Measurements from ENCODE around the gene RASSF6. TPM values are rescaled to one million over a fixed set of nuclear protein-coding genes. Genes with fewer than 3 reads are reported as not detected.

RASSF6 gene, protein sequence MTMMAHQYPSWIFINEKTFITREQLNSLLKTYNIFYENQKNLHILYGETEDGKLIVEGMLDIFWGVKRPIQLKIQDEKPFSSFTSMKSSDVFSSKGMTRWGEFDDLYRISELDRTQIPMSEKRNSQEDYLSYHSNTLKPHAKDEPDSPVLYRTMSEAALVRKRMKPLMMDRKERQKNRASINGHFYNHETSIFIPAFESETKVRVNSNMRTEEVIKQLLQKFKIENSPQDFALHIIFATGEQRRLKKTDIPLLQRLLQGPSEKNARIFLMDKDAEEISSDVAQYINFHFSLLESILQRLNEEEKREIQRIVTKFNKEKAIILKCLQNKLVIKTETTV
- total RNA-seq = not detected in 2 replicates

DNA sequence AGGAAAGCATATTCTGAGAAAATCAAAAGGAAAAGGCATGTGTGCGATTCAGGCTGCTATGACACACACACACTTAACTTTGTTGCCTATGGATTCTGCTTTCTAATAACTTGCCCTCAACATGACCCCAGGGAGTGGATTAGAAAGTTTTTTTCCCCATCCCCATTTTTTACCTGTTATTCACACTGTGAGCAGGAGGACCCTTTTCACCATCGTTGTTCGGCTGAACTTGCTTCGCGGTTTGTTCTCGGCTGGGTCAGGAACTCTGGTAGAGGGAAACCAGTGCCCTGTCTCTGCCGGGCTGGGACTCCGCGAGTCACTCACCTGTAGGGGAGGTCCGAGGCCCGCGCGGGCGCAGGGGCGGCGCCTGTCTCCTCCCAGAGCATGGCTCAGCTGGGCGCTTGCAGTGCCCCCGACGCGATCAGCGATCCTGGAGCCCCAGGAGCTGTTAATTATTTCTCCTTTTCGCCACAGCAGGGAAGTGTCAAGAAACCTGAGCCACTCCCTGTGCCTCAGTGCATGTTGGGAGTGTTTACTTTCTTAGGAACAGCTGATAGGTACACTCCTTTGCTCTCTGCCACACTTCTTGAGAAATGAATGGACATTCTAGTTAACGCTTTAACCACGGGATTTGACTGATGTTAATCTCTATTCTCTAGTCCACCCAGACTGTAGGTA, at the start of gene RASSF6:
Gene RASSF6, minus strand, starts transcription at position 322 of the 678 bp plus-strand sequence. CDS start 8,641 bp downstream, outside the sequence.
- DNase-seq (ENCODE audit: insufficient read length, low spot score, missing footprints) = no peak
- Histone ChIP-seq H3K36me3 (ENCODE audit: insufficient read depth, low read length) (no peaks in the 10 kb centered on the region), H3K4me3 (ENCODE audit: insufficient read depth, low read length) (peak within 1 kb of the TSS; percentile 50), H3K9me3 (ENCODE audit: low read depth, low read length) (no peaks in the 10 kb centered on the region), H2AFZ (ENCODE audit: low read length) (peak within 1 kb of the TSS; percentile 64), H3K27ac (ENCODE audit: low read depth, low read length) (no peak within 1 kb of the TSS), H3K79me2 (ENCODE audit: insufficient read depth, low read length) (no peaks in the 10 kb centered on the region), H3K4me2 (ENCODE audit: insufficient read depth, low read length) (peak within 1 kb of the TSS; percentile 78), H3K4me1 (ENCODE audit: insufficient read depth, low read length) (no peaks in the 10 kb centered on the region), H3K27me3 (ENCODE audit: insufficient read depth, low read length) (peaks cover 19% of the 10 kb centered on the region), H4K20me1 (ENCODE audit: insufficient read depth, low read length) (no peaks in the 10 kb centered on the region)
- TF ChIP-seq, protein P1, sequence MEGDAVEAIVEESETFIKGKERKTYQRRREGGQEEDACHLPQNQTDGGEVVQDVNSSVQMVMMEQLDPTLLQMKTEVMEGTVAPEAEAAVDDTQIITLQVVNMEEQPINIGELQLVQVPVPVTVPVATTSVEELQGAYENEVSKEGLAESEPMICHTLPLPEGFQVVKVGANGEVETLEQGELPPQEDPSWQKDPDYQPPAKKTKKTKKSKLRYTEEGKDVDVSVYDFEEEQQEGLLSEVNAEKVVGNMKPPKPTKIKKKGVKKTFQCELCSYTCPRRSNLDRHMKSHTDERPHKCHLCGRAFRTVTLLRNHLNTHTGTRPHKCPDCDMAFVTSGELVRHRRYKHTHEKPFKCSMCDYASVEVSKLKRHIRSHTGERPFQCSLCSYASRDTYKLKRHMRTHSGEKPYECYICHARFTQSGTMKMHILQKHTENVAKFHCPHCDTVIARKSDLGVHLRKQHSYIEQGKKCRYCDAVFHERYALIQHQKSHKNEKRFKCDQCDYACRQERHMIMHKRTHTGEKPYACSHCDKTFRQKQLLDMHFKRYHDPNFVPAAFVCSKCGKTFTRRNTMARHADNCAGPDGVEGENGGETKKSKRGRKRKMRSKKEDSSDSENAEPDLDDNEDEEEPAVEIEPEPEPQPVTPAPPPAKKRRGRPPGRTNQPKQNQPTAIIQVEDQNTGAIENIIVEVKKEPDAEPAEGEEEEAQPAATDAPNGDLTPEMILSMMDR (IDR thresholded peaks at IDR 0.05; ENCODE audit: extremely low read depth, low read depth, low read length) = no peak

DNA sequence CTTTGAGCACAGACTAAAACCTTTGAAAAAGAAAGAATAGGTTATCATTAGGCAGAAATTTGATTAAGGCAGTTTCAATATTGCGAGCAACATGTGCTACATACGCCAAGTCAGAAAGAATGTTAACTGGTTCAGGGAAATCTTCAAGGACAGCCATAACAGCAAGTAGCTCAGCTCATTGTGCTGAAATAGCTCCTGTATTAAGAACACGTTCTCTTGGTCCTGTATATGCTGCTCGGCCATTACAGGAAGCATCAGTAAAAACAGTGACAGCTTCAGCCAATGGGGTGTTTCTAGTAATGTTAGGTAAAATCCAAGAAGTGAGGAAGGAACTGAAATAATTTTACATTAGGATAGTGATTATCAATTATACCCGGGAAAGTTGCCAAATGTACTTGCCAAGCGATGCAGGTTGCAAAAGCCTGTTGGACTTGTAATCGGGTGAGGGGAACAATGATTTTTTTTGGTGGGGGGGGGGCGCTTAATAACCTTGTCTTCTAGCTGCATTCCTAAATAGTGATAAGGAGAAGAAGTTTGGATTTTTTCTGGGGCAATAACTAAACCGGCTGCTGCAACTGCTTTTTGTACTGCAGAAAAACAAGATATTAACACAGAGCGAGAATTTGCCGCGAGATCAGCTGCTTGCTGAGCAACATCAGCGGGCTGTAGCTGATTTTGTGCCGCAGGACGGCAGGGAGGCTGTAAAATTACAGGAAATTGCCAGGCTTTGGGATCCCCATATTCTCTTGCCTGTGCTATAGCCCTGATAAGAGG, 49.4 kb upstream of the RASSF6 start:
- Histone ChIP-seq H3K27me3 (ENCODE audit: insufficient read depth, low read length) (no peaks in the 10 kb centered on the region), H3K4me1 (ENCODE audit: insufficient read depth, low read length) (peaks cover 11% of the 10 kb centered on the region), H3K27ac (ENCODE audit: low read depth, low read length) (no peak overlapping the region), H3K36me3 (ENCODE audit: insufficient read depth, low read length) (no peaks in the 10 kb centered on the region), H3K4me2 (ENCODE audit: insufficient read depth, low read length) (peak overlapping the region; percentile 64), H3K4me3 (ENCODE audit: insufficient read depth, low read length) (no peak overlapping the region), H2AFZ (ENCODE audit: low read length) (no peak overlapping the region), H4K20me1 (ENCODE audit: insufficient read depth, low read length) (no peaks in the 10 kb centered on the region), H3K79me2 (ENCODE audit: insufficient read depth, low read length) (no peaks in the 10 kb centered on the region), H3K9me3 (ENCODE audit: low read depth, low read length) (no peaks in the 10 kb centered on the region)
- TF ChIP-seq, protein P1 (IDR thresholded peaks at IDR 0.05; ENCODE audit: extremely low read depth, low read depth, low read length) = no peak
- no peak for DNase-seq (ENCODE audit: insufficient read length, low spot score, missing footprints)

DNA sequence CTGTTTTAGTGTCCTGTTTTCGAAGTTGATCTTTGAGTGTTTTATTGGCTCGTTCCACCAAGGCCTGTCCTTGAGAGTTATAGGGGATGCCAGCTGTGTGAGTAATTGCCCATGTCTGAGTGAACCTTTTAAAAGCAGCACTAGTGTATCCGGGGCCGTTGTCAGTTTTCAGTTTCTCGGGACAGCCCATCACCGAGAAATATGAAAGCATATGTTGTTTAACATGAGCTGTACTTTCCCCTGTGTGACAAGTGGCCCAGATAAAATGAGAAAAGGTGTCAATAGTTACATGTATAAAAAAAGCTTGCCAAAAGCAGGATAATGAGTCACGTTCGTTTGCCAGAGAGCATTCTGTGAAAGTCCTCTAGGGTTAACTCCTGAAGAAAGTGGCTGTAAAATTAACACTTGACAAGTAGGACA, 48.6 kb upstream of the RASSF6 start:
- Histone ChIP-seq H3K79me2 (ENCODE audit: insufficient read depth, low read length) (no peaks in the 10 kb centered on the region), H4K20me1 (ENCODE audit: insufficient read depth, low read length) (no peaks in the 10 kb centered on the region), H3K9me3 (ENCODE audit: low read depth, low read length) (no peaks in the 10 kb centered on the region), H3K4me1 (ENCODE audit: insufficient read depth, low read length) (peaks cover 13% of the 10 kb centered on the region), H3K27me3 (ENCODE audit: insufficient read depth, low read length) (no peaks in the 10 kb centered on the region), H3K27ac (ENCODE audit: low read depth, low read length) (no peak overlapping the region), H2AFZ (ENCODE audit: low read length) (peak overlapping the region; percentile 11), H3K4me2 (ENCODE audit: insufficient read depth, low read length) (peak overlapping the region; percentile 64), H3K4me3 (ENCODE audit: insufficient read depth, low read length) (peak overlapping the region; percentile 36), H3K36me3 (ENCODE audit: insufficient read depth, low read length) (no peaks in the 10 kb centered on the region)
- TF ChIP-seq, protein P1 (IDR thresholded peaks at IDR 0.05; ENCODE audit: extremely low read depth, low read depth, low read length) = no peak
- peak; percentile 44 for DNase-seq (ENCODE audit: insufficient read length, low spot score, missing footprints)

Measured in osteoblast (primary cell).